NCI-H146 treated with DMSO at 0.1 percent for 48 hours (cell line): Measurements from ENCODE around the gene TSGA10IP.

Experiments
- DNase-seq: peaks from one replicate; lab custom pipeline; 2025; ENCODE audit not compliant: unreplicated experiment; lab: John Stamatoyannopoulos, UW

TSGA10IP gene

DNA sequence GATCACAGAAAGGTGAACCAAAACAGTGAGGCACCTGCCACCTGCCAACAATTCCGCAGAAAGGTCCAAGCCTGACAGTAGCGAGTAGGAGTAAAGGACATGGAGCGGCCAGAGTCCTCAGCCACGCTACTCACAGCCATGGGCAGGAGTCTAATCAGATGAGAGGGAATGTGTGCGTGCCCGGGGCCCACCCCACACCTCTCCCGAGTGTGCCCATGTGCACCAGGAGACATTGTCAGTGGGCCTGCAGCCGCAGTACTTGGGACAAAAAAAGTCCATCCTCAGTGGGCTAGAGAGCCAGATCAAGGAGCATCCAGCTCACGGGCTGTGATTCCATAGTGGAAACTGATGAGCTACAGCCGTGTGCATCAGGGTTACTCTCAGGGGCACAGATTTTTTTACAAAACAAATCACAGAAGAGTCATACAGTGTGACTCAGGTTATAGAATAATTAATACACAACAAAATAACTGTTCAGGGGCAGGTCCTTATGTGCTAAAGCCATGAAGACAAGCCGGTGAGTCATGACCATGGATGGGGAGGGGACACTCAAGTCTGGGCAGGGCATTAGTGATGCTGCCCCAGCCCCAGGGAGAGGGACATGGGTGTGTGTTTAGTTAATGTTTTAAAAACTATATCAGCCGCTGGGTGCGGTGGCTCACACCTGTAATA is 28.3 kb downstream of the TSGA10IP start:
- no peak for DNase-seq

DNA sequence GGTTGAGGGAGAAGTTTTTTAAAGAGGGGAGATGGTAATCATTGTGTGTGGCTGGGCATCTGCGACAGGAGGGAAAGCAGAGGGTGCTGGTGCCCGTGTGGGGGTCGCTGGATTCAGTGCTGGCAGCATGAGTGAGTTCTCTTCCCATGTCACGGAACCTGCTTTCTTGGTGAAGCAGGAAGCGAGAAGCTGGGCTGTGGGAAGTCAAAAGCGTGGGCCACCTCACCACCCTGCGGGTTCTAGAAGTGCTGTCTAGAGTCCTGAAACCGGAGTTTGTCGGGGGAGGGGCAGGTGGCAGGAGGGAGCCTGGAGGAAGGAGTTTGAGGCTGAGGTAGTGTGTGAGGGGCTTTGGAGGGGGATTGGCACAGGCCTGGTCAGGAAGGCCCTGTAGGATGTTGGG is 30.5 kb downstream of the TSGA10IP start:
- DNase-seq: no peak

DNA sequence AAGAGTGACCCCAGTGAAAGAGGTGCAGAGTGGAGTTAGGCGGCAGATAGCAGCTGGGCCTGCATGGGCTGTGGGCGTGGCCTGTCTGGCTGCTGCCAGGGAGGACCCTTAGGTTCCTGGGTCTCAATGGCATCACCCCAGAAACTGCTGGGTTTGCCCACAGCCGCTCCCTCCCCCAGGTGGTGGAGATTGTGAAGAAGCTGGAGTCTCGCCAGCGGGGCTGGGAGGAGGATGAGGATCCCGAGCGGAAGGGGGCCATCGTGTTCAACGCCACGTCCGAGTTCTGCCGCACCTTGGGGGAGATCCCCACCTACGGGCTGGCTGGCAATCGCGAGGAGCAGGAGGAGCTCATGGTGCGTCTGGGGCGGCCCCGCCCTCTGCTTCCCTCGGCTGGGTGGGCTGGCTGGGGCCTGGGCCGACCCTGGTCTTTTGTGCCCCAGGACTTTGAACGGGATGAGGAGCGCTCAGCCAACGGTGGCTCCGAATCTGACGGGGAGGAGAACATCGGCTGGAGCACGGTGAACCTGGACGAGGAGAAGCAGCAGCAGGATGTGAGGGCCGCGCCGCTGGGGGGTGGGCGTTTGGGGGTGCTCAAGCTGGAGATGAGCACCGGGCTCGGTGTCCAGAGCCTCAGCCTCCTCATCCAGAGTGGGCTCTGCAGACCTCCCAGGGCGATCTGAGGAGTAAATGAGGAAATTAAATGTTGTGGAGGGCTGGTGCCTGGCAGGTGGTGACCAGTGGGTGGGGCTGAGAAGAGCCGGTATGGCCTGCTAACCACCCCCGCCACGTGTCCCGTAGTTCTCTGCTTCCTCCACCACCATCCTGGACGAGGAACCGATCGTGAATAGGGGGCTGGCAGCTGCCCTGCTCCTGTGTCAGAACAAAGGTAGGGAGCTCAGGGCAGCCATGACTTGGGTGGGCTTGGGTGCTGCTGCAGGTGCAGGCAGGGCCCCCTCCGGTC is 31.2 kb downstream of the TSGA10IP start:
- DNase-seq: no peak

DNA sequence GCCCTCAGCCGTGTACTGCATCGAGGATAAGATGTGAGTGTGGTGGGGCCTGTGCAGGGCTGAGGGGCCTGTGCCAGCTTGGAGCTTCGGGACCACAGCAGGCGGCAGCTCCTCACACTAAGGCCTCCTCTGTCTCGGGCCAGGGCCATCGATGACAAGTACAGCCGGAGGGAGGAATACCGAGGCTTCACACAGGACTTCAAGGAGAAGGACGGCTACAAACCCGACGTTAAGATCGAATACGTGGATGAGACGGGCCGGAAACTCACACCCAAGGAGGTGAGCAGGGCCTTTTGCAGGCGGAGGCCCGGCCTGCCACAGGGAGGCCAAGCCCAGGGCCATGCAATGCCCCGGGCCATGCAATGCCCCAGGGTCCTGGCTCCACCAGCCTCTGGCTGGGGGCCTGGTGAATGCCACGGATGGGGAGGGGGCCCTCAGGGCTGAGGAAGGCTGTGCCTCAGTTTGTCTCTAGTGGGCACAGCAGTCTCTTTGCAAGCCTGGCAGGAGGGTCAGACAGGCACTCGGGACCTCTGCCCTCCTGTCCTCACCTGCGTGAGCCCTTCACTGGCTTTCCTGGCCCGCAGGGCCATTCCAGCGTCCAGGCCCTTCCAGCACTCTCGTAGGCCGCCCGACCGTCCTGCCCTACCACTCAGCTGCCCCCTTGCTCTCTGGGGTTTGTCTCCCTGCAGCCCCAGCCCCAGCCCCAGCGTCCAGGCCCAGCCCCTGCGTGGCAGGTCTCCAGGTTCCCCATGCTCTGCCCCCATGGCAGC is 32.5 kb downstream of the TSGA10IP start:
- DNase-seq: no peak

DNA sequence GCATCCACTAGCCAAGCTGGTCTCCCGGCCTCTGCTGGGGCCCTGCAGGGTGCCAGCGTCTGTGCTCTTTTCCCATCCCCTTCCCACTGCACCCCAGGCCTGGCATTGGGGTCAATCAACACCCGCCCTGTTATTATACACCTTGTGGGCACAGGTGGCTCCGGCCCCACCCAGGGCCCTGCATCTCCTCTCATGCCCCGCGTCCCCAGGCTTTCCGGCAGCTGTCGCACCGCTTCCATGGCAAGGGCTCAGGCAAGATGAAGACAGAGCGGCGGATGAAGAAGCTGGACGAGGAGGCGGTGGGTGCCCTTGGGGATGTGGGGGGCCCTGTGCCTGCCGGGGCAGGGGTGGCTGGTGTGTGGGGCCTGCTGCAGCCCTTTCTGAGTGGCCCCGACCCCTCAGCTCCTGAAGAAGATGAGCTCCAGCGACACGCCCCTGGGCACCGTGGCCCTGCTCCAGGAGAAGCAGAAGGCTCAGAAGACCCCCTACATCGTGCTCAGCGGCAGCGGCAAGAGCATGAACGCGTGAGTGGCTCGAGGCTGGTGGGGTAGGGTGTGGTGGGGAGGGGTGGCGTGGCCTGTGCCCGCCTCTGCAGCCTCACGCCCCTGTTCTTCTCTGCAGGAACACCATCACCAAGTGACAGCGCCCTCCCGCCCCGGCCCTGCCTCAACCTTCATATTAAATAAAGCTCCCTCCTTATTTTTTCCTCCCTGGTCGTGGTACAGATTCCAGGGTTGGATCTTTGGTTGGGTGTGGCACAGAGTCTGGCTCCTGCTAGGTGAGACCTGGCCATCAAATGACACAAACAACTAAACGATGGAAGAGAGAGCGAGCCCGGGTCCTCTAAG is 33.3 kb downstream of the TSGA10IP start:
- DNase-seq: no peak

DNA sequence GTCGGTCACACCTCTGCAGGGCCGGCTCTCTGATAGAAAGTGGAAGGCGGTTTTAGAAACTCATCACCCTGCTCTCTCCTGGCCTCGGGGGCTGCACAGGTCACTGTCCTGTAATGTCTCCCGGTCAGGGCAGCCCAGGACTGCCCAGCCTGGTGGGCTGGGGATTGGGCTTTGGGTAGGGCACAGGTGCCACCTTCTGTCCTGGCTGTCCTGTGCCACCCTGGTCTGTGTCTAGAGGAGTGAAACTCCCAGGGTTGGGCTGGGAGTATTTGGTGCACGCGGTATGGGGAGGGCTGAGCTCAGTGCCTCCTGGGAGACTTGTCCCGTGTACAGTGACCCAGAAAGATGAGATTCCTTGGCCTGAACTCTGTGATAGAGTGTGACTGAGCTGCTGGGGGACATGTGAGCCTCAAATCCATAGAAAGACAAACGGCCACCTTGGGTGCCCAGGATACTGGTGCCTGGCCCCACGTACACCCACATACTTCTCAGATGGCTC is 34.0 kb downstream of the TSGA10IP start:
- no peak for DNase-seq

DNA sequence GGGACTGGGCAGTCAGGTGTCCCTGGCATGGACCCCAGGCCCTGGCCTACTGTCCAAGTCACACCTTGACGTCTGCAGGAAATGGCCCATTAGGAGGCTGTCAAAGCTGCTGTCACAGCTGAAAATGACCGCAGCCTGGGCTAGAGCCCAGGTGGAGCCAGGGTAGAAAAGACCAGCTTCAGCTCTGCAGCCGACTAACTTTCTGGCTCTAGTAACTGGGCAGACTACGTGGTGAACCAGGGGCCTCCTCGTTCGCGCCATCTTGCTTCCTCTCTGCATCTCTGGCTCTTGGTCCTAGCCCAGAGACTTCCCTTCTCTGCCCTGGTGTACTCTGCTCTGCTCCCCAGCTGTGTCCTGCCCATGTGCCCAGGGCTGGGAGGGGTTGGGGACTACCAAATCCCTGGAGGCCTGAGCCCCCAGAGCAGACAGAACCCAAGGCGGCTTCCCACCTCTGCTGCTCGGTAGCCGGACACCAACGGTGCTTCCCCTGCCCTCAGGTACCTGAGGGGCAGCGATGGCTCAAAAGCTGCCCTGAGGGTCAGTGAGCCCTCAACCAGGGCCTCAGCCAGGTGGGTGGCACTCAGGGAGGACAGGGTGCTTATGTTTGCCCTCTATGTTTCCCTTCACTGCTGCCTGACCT is 35.9 kb downstream of the TSGA10IP start:
- no peak for DNase-seq

DNA sequence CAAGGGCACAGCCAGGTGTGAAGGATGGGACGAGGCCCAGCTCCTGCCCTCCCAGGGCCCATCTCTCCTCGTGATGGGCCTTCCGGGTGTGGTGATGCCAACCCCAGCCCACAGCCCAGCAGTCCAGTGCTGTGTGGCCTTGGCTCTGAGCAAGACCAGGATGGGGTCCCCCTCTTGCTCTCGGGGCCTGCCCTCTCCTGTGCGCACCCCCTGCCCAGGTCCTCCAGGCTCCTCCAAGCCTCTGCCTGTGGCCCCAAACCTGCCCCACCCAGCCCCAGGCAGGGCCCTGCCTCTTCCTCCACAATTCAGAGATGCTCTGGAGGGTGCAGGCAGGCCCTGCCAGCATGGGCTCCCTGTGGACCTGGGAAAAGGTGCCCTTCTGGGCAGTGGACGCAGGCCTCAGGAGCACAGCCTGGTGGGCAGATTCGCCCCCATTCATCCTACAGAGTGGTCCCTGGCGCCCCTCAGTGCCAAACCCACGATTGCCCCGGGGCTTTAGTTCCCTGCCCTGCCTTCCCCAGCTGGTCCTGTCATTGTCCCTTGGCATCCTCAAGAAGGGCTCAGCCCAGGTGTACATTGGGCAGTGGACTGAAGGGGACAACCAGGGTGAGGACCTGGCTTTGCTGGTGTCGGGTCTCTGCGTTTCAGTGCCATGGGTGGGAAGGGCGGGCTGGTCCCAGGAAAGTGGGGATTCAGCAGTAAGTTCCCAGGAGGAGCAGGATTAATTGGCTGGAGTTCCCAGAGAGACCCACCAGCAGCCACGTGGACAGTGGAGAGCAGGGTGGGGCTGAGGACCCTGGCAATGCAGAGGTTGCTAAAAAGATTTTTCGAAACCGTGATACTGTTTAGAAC is 36.9 kb downstream of the TSGA10IP start:
- DNase-seq: no peak

DNA sequence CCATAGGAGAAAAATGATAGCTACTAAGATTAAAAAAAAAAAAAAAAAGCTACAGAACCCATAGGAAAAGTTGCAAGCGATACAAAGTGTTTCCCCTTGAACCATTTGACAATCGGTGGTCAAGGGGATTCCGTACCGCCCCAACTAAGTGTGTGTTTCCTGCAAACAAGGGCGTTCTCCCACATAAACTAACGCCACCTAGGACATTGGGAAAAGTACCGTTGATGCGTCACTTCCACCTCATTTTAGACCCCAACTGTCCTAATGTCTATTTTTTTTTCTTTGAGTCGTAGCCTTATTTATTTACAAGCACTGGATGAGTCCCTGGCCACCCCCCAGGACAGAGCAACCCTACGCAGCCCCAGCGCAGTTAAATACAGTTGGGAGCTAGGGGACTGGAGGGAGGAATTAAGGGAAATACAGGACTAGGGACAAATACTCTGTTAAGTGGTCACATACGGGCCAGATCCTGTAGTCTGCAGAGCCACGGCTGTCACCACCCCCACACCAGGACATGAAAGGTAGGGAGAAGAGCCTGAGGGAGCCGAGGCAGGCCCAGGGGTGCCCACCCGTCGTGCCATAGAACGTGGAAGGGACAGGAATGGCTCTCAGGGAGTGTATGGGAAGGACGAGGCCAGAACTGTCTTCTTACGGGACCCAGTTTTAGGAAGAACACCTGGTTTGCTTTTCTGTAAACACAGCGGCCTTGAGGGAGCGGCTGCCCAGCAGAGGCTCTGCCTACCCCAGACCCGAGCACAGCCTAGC is 37.7 kb downstream of the TSGA10IP start:
- DNase-seq: no peak

DNA sequence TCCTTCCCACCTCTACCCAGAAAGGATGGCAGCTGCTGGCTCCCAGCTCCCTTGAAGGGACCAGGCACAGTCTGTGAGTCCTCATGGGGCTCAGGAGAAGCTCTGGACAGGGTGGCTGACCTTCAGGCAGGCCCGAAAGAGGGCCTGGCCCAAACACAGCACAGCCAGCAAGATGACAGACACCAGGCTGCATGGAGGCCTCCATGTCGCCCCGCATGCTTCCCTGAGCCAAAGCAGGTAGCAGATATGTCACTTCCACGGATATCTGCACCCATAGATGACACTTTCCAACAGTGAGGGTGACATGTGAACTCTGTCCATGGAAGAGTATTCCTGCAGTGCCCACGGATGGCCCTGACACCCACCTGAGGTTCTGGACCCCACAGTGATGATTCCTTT is 38.3 kb downstream of the TSGA10IP start:
- DNase-seq: no peak

DNA sequence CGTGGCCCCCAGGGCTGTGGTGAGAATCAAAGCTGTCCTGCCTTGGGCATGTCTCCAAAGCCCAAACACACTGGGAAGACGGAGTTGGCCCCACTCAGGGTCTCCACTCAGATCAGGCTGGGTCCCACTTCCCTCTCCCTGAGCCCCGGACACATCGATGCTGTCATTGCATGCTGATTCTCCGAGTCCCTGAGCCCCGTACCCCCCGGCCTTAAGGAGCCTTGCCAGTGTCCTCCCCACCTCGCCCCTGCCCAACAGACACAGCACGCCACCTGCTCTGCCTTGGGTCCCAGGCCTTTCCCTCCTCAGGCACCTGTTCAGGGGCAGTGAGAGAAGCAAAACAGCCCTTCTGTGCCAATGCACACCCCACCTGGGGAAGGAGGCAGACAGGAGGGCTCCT is 42.1 kb downstream of the TSGA10IP start:
- no peak for DNase-seq

DNA sequence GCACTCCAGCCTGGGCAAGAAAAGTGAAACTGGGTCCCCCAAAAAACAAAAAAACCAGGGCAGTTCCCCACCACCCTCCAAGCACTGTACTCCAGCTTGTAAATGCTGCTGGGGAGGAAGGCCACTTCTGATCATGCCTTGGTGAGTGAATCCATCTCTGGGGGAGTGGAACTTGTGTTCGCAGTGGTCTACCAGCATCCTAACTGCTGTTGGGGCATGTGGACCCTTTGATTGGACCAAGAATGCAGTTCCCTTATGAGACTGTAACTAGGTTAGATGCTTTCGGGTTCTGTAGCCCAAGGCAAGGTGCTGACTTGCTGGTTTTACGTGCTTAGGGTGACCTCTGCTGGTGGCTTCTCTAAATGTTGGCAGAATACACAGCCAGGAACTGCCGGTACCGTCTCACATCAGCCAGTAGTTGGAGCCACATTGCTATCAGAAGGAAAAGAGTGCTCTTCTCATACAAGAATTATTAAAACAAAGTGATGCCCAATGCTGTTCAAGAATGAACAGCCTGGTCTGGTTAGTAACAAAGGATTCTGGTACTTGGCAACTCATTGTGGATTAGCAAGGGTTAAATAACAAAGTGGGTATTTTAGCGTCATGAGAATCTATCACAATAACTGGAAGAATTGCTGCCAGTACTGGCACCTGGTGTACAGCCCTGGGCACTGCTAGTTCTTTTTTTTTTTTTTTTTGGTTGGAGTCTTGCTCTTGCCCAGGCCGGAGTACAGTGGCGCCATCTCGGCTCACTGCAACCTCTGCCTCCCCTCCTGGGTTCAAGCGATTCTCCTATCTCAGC is 43.7 kb downstream of the TSGA10IP start:
- DNase-seq: peak; percentile 87

DNA sequence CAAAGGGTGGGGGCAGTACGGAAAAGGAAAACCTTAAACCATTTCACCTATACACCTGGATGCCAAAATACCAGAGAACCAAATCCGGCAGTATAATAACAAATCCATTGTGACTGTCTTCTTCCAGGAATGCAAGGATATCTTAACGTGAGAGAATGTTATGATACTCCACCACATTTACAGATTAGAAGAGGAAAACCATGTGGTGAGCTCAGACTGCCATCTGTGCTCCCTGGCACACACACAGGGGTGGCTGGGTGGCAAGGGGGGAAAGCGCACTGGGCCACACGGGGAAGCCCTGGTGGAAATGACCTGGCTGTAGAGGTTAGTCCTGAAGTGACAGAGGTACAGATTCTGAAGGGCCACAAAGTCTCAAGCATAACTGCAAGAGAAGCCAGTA is 46.8 kb downstream of the TSGA10IP start:
- DNase-seq: no peak

DNA sequence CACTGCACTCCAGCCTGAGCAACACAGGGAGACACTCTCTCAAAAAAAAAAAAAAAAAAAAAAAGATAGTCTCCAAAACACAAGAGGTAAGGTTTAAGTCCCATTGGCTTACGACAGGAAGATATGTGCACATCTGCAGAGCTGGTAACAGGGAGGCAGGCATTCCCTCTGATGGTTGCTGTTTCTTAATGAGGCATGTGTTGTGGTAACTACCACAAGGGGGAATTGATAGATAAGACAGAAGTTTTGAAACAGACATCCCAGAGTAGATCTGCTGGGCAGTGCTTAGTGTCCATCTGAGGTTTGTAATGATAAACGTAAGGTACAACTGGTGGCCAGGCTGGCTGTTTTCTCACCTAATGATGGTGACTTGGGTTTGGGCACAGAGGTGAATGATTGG is 52.0 kb downstream of the TSGA10IP start:
- no peak for DNase-seq

DNA sequence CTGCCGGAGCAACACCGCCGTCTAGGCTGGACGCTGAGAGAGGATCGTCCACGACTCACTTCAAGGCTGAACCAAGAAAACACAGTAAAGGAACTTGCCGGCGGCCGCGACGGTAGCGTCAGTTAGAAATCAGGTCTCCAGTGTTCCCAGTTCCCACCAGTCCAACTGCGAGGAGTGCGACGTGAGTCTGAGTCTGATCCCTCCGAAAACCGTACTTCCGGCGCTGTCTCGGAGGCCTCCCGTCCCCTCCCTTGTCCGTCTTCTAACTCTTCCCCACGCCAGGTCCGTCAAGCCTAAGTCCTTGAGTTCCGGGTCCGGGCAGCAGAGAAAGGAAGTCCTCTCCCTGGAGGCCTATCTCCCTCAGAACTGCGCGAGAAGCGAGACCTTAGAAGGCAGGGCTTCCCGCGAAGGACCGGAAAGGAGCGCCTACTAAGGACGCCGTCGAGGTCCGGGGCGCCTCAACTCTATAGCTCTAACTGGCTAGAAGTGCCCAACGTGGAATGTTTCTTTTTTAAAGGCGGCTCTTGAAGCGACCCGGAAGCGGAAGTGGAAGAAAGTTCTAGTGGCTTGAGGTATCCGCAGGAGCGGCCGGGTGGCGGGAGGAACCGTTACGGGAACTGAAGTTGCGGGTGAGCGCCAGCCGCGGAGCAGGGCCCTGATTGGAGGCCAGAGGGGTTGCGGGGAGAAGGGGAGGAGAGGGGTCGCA is 56.8 kb downstream of the TSGA10IP start, which contains the start of the genes BANF1 and EIF1AD:
BANF1 (plus strand) TSS at position 562 of the 706 bp plus-strand sequence. CDS start 748 bp downstream, outside the sequence.
EIF1AD (minus strand) TSS at position 216 of the 706 bp plus-strand sequence. CDS start 1,768 bp downstream, outside the sequence.
- peak; percentile 96 for DNase-seq

DNA sequence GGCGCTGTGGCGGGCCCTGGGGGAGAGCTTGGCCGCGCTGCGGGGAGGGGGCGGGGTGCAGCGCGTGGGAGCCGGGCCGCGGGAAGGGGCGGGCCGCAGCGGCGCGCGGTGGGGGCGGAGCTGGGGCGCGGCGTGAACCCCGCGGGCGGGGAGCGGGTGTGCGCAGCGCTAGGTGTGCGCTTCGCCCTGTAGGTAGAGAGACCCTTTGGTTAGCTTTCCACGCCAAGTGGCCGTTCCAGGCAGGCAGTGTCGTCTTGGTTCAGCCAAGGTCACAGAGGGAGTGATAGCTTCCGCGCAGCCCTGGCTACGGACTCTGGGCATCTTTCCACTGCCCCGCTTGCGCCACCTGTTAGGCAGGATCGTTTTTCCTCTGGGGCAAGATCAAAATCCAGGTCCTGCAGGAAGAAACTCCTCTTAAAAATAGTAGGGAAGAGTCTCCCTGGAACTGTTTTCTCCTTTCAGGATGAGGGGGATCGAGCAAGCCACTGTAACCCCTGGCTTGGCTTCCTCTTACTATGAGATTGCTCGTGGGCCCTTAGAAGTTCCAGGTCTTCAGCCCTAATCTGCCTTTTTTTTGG is 57.5 kb downstream of the TSGA10IP start:
- no peak for DNase-seq
